H1 (cell line): Measurements from ENCODE around the gene CFAP74. TPM values are rescaled to one million over a fixed set of nuclear protein-coding genes. Genes with fewer than 3 reads are reported as not detected.

ENCODE experiments used
- CTCF ChIA-PET: fragments of 300-600 bp; sonication (Branson Sonifier 250); formaldehyde crosslinking; loops from one replicate; lab custom pipeline; 2021; ENCODE audit not compliant: partially characterized antibody; lab: Charles Lee
- POLR2A ChIA-PET: fragments of 300-600 bp; sonication (Branson Sonifier 250); formaldehyde crosslinking; loops from one replicate; lab custom pipeline; 2021; ENCODE audit warnings: inconsistent platforms; ENCODE audit not compliant: partially characterized antibody; lab: Charles Lee
- DNase-seq, 2 experiments: peaks; one replicate each; pipeline versions ENCODE4 v3.0.0 to v3.0.0-alpha.2; 2010 to 2022; ENCODE audit warnings: low spot score in 2 of 2, low read depth in 1 of 2, mixed read lengths in 1 of 2
- FAIRE-seq: peaks from 2 replicates; lab custom pipeline; 2011; peaks lifted over from hg19 to GRCh38; lab: Jason Lieb, UNC
- H2AFZ ChIP-seq: 2 replicates; pipeline ENCODE4 v1.8.1; 2012; ENCODE audit warnings: low read length, inconsistent platforms
- H2AK5ac ChIP-seq: 2 replicates; pipeline ENCODE4 v1.6.1; 2013; ENCODE audit warnings: low read depth, low read length
- H2BK120ac ChIP-seq: replicated peaks from 2 replicates; pipeline ENCODE3; 2013; ENCODE audit warnings: low read depth, low read length, inconsistent platforms
- H2BK12ac ChIP-seq: 2 replicates; pipeline ENCODE4 v1.6.1; 2013; ENCODE audit warnings: low read depth, low read length
- H2BK15ac ChIP-seq: 2 replicates; pipeline ENCODE4 v1.6.1; 2013; ENCODE audit warnings: low read length
- H2BK20ac ChIP-seq: 2 replicates; pipeline ENCODE4 v1.6.1; 2013; ENCODE audit warnings: low read length
- H2BK5ac ChIP-seq: 2 replicates; pipeline ENCODE4 v1.6.1; 2013; ENCODE audit warnings: low read depth, low read length
- H3K14ac ChIP-seq: 2 replicates; pipeline ENCODE4 v1.6.1; 2013; ENCODE audit warnings: inconsistent platforms; ENCODE audit not compliant: insufficient read length
- H3K18ac ChIP-seq: 2 replicates; pipeline ENCODE4 v1.6.1; 2013; ENCODE audit warnings: low read length; ENCODE audit errors: extremely low read depth
- H3K23ac ChIP-seq: 2 replicates; pipeline ENCODE4 v1.6.1; 2013; ENCODE audit warnings: inconsistent platforms; ENCODE audit not compliant: insufficient read length
- H3K23me2 ChIP-seq: 2 replicates; pipeline ENCODE4 v1.6.1; 2013; ENCODE audit warnings: low read depth, low read length
- H3K27ac ChIP-seq: 2 replicates; pipeline ENCODE4 v1.6.1; 2011; ENCODE audit warnings: low read depth, low read length, inconsistent platforms
- H3K27me3 ChIP-seq, 4 experiments: replicated peaks in 1 of 4; 1 replicate in 1 of 4; 2 replicates in 3 of 4; pipeline versions ENCODE4 v1.6.1 to v1.8.1; 2011 to 2013; ENCODE audit warnings: low read length in 3 of 4, mild to moderate bottlenecking in 3 of 4, inconsistent platforms in 2 of 4, mixed read lengths in 2 of 4, moderate library complexity in 1 of 4; ENCODE audit not compliant: control insufficient read depth in 3 of 4, insufficient read depth in 3 of 4; ENCODE audit errors: extremely low read depth in 1 of 4
- H3K36me3 ChIP-seq, 4 experiments: 2 replicates each; pipeline versions ENCODE4 v1.6.1 to v1.8.1; 2011 to 2013; ENCODE audit warnings: mild to moderate bottlenecking in 4 of 4, low read length in 3 of 4, moderate library complexity in 2 of 4, control low read depth in 1 of 4, inconsistent platforms in 1 of 4; ENCODE audit not compliant: insufficient read depth in 4 of 4, control insufficient read depth in 2 of 4
- H3K4ac ChIP-seq: replicated peaks from 2 replicates; pipeline ENCODE3; 2013; ENCODE audit warnings: low read length, low read depth, mixed read lengths, inconsistent platforms; ENCODE audit not compliant: insufficient read length
- H3K4me1 ChIP-seq, 4 experiments: replicated peaks in 1 of 4; 1 replicate in 1 of 4; 2 replicates in 3 of 4; pipeline versions ENCODE4 v1.6.1 to v1.8.1; 2011 to 2013; ENCODE audit warnings: low read length in 3 of 4, inconsistent platforms in 2 of 4, mixed read lengths in 1 of 4; ENCODE audit not compliant: insufficient read depth in 4 of 4, control insufficient read depth in 3 of 4
- H3K4me2 ChIP-seq, 2 experiments: 2 replicates each; pipeline versions ENCODE4 v1.6.1 to v1.8.1; 2011 to 2013; ENCODE audit warnings: low read depth in 2 of 2, low read length in 2 of 2, control low read depth in 1 of 2, inconsistent platforms in 1 of 2, mild to moderate bottlenecking in 1 of 2; ENCODE audit not compliant: insufficient read depth in 1 of 2
- H3K4me3 ChIP-seq, 4 experiments: fragments of 200-600, 300-600 bp in 1 of 4; sonication (generic), shearing (Covaris generic), sonication (Bioruptor Twin) in 1 of 4; 2 replicates each; pipeline versions ENCODE4 v1.5.1 to v1.8.1; 2011 to 2016; ENCODE audit warnings: low read length in 4 of 4, low read depth in 3 of 4, control low read depth in 2 of 4, inconsistent platforms in 2 of 4, mild to moderate bottlenecking in 2 of 4, mixed read lengths in 1 of 4, moderate library complexity in 1 of 4; ENCODE audit not compliant: insufficient read depth in 2 of 4; ENCODE audit errors: extremely low read depth in 1 of 4
- H3K56ac ChIP-seq: replicated peaks from 2 replicates; pipeline ENCODE3; 2013; ENCODE audit warnings: low read depth, mild to moderate bottlenecking, mixed read lengths, low read length, inconsistent platforms; ENCODE audit not compliant: insufficient read length
- H3K79me1 ChIP-seq: 2 replicates; pipeline ENCODE4 v1.6.1; 2013; ENCODE audit warnings: low read depth, low read length, control low read depth
- H3K79me2 ChIP-seq, 2 experiments: 2 replicates each; pipeline versions ENCODE4 v1.6.1 to v1.8.1; 2012 to 2013; ENCODE audit warnings: low read length in 2 of 2, mild to moderate bottlenecking in 2 of 2, inconsistent platforms in 1 of 2; ENCODE audit not compliant: insufficient read depth in 2 of 2, control insufficient read depth in 1 of 2
- H3K9ac ChIP-seq, 4 experiments: replicated peaks in 1 of 4; 1 replicate in 1 of 4; 2 replicates in 3 of 4; pipeline versions ENCODE4 v1.6.1 to v1.8.1; 2011 to 2013; ENCODE audit warnings: low read depth in 3 of 4, low read length in 3 of 4, control low read depth in 2 of 4, mild to moderate bottlenecking in 2 of 4, moderate library complexity in 2 of 4, inconsistent platforms in 1 of 4; ENCODE audit errors: extremely low read depth in 1 of 4
- H3K9me3 ChIP-seq, 2 experiments: 2 replicates each; pipeline versions ENCODE4 v1.6.1 to v1.8.1; 2012 to 2013; ENCODE audit warnings: mild to moderate bottlenecking in 2 of 2, moderate library complexity in 2 of 2, control low read depth in 1 of 2, inconsistent platforms in 1 of 2, low read depth in 1 of 2, low read length in 1 of 2, mixed read lengths in 1 of 2; ENCODE audit not compliant: insufficient read depth in 2 of 2
- H4K20me1 ChIP-seq, 2 experiments: replicated peaks in 1 of 2; 2 replicates each; pipeline versions ENCODE3 to v1.8.1; 2011 to 2013; ENCODE audit warnings: inconsistent platforms in 2 of 2, low read length in 2 of 2, mild to moderate bottlenecking in 1 of 2; ENCODE audit not compliant: insufficient read depth in 2 of 2, control insufficient read depth in 1 of 2
- H4K5ac ChIP-seq: 2 replicates; pipeline ENCODE4 v1.6.1; 2013; ENCODE audit warnings: low read length, low read depth, mixed read lengths, inconsistent platforms; ENCODE audit not compliant: insufficient read length
- H4K8ac ChIP-seq: 2 replicates; pipeline ENCODE4 v1.8.0; 2013; ENCODE audit warnings: mild to moderate bottlenecking, moderate library complexity, low read length, inconsistent platforms; ENCODE audit not compliant: insufficient read depth; ENCODE audit errors: extremely low read depth
- H4K91ac ChIP-seq: replicated peaks from 2 replicates; pipeline ENCODE3; 2013; ENCODE audit warnings: low read length, mixed read lengths, inconsistent platforms; ENCODE audit not compliant: insufficient read length
- EP300 ChIP-seq, 2 experiments: IDR thresholded peaks; 1 replicate in 1 of 2; 2 replicates in 1 of 2; pipeline ENCODE4 v1.6.1; 2011 to 2012; ENCODE audit warnings: low read depth in 2 of 2, low read length in 2 of 2, mild to moderate bottlenecking in 2 of 2, borderline replicate concordance in 1 of 2, inconsistent platforms in 1 of 2, moderate library complexity in 1 of 2
- GABPA ChIP-seq: IDR thresholded peaks from 2 replicates; pipeline ENCODE4 v1.6.1; 2011; ENCODE audit warnings: mild to moderate bottlenecking, low read length, moderate library complexity, borderline replicate concordance; ENCODE audit not compliant: insufficient read depth
- POLR2A ChIP-seq, 2 experiments: IDR thresholded peaks; 1 replicate in 1 of 2; 2 replicates in 1 of 2; pipeline ENCODE4 v1.6.1; 2011; ENCODE audit warnings: low read depth in 2 of 2, low read length in 2 of 2, mild to moderate bottlenecking in 2 of 2; ENCODE audit errors: control extremely low read depth in 1 of 2
- RAD21 ChIP-seq, 2 experiments: IDR thresholded peaks in 1 of 2; conservative IDR thresholded peaks in 1 of 2; 2 replicates each; pipeline ENCODE4 v1.6.1; 2011; ENCODE audit warnings: low read depth in 2 of 2, low read length in 2 of 2, improper control_type of control experiment in 1 of 2, inconsistent platforms in 1 of 2, mild to moderate bottlenecking in 1 of 2, moderate library complexity in 1 of 2
- RNF2 ChIP-seq: fragments of 200-900, 300-1000 bp; sonication (generic); IDR thresholded peaks from 2 replicates; pipeline ENCODE4 v1.7.1; 2016; ENCODE audit warnings: borderline replicate concordance, low read depth, mild to moderate bottlenecking, antibody characterized with exemption, low read length; ENCODE audit not compliant: poor library complexity, severe bottlenecking; ENCODE audit errors: missing control alignments
- WGBS, 2 experiments: shearing (Covaris generic) in 1 of 2; methylation state at CpG; one replicate each; pipeline versions ENCODE4 v1.1.6 to v1.1.7; 2013 to 2015; ENCODE audit warnings: low lambda C conversion rate in 2 of 2, mixed read lengths in 2 of 2, inconsistent platforms in 1 of 2, low coverage in 1 of 2, missing lambda C conversion rate in 1 of 2; ENCODE audit not compliant: insufficient replicate concordance in 2 of 2, insufficient coverage in 1 of 2, insufficient read length in 1 of 2; ENCODE audit errors: extremely low coverage in 1 of 2, missing lambda C conversion rate in 1 of 2; 5-methylcytosine and 5-hydroxymethylcytosine counted together
- polyA plus RNA-seq, 7 experiments: library from polyadenylated mRNA; depleted of rRNA in 3 of 7; stranded (reverse) in 5 of 7; unstranded in 2 of 7; fragments of >200 nt in 5 of 7; fragments of 200-250 nt in 2 of 7; gene quantifications; 1 replicate in 5 of 7; 2 replicates in 1 of 7; 4 replicates in 1 of 7; pipeline versions ENCODE4 v1.2.1 to v1.2.3, GENCODE V29; 2011 to 2013; ENCODE audit warnings: missing spikeins in 2 of 7, mixed read lengths in 2 of 7
- total RNA-seq: library from RNA; stranded (reverse); fragmentation: NEBNext Ultra II Directional; extraction: Animal tissue kit (Norgen Biotek cat#: 25700); gene quantifications from 2 replicates; pipeline ENCODE4 v1.2.1, GENCODE V29; 2021
- TF ChIP-seq, protein P1 (sequence below): IDR thresholded peaks from 2 replicates; pipeline ENCODE4 v1.6.1; 2012; ENCODE audit warnings: inconsistent platforms

Gene CFAP74
- total and polyA plus RNA-seq, 2 of the 8 experiments (the other 6 are each of a cell fraction or from before 2014, with no cell fraction given) = 0.09 to 0.20 TPM

DNA sequence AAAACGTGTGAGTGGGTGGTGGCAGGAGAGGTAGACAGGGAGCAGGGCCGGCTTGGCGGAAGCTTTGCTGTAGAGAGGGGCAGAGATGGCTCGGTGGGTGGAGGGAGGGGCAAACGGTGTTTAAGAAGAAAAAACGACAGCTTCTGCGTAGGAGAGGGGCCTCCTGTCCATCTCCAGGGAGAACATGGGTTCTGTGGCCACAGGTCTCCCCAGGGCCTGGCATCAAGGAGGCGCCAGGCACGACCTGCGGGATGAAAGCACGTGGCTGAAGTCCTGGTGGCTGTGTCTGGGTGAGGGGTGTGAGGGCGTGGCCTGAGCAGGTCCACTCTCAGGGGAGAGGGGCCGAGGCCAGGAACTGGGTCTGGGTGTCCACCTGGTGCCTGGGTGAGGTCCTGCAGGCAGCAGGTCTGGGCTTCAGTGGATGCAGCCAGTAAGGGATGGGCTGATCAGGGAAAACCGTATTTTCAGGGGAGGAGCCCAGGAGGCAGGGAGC is 45.7 kb upstream of the CFAP74 start:
- Histone ChIP-seq H2BK20ac (0 out of 2 replicates have a peak overlapping the region, but pooled peaks have one; percentile 3), H3K4me1 (peaks cover 0 to 28% (median 20%) of the 10 kb centered on the region in 4 experiments; a peak in 6 of 7 replicates), H2BK120ac (peak overlapping the region; percentile 47), H4K91ac (peak overlapping the region; percentile 97), H3K27ac (peak overlapping the region; percentile 76; the same call in 1 of the 2 replicates), H3K27me3 (peaks cover 0 to 3% (median 0%) of the 10 kb centered on the region in 4 experiments; a peak in 3 of 7 replicates), H3K23me2 (peaks cover 8% of the 10 kb centered on the region), H3K4me3 (peak overlapping the region; percentile 74 to 83 (median 80)), H3K14ac (no peak overlapping the region), H3K18ac (peak overlapping the region; percentile 83; the same call in 1 of the 2 replicates), H4K20me1 (peaks cover 10 to 11% of the 10 kb centered on the region in 2 experiments), H4K5ac (peak overlapping the region; percentile 76), H3K79me2 (peaks cover 0 to 23% of the 10 kb centered on the region in 2 experiments; a peak in 2 of 4 replicates), H2BK15ac (peak overlapping the region; percentile 95; the same call in 1 of the 2 replicates), H3K9me3 (no peaks in the 10 kb centered on the region), H3K36me3 (no peaks in the 10 kb centered on the region), H3K4ac (peak overlapping the region; percentile 94), H4K8ac (peak overlapping the region; percentile 95; the same call in 1 of the 2 replicates), H2AFZ (no peak overlapping the region), H3K79me1 (peaks cover 9% of the 10 kb centered on the region), H3K23ac (no peak overlapping the region), H3K9ac (peak overlapping the region in 2 of 4 experiments; percentile 72 to 80; a peak in 2 of 7 replicates), H3K56ac (peak overlapping the region; percentile 93), H2BK5ac (peak overlapping the region; percentile 86), H2BK12ac (peak overlapping the region; percentile 95), H2AK5ac (no peak overlapping the region), H3K4me2 (peak overlapping the region; percentile 68 to 90)
- FAIRE-seq = peak; percentile 66
- WGBS, 2 experiments = 25% methylated on average over 13 of the region's 14 CpGs; no CpG with 5 or more reads in 1 of the 2 experiments
- peak in 1 of 2 experiments; percentile 67 for DNase-seq
- ChIA-PET POLR2A (interaction anchor here (0.7 to 1.8 kb wide), 6 partner anchors 8 to 325 kb away, joined by 3 to 6 read pairs (median 4); partner anchors contain the start of gene CDK11A), CTCF (interaction anchor here (0.6 to 2.5 kb wide), 18 partner anchors 9 to 547 kb away, joined by 3 to 15 read pairs (median 4); no protein-coding TSS in a partner anchor)
- TF ChIP-seq, protein P1, sequence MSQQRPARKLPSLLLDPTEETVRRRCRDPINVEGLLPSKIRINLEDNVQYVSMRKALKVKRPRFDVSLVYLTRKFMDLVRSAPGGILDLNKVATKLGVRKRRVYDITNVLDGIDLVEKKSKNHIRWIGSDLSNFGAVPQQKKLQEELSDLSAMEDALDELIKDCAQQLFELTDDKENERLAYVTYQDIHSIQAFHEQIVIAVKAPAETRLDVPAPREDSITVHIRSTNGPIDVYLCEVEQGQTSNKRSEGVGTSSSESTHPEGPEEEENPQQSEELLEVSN = peak; percentile 97
- TF ChIP-seq GABPA (no peak; the same call in 1 of the 2 replicates), EP300 (IDR thresholded peaks at IDR 0.05; ENCODE audit: borderline replicate concordance in 1 of 2, low read depth in 2 of 2, low read length in 2 of 2) (0 out of 3 replicates have a peak, but pooled peaks of 1 of the 2 experiments have one; percentile 52), RAD21 (IDR thresholded peaks at IDR 0.05 in 1 of 2, conservative IDR thresholded peaks at IDR 0.05 in 1 of 2; ENCODE audit: low read depth in 2 of 2, low read length in 2 of 2) (peak; percentile 68 to 73), POLR2A (IDR thresholded peaks at IDR 0.05; ENCODE audit: control extremely low read depth in 1 of 2, low read depth in 2 of 2, low read length in 2 of 2) (0 out of 3 replicates have a peak, but pooled peaks of 1 of the 2 experiments have one; percentile 65), RNF2 (no peak)
